ENCODE data around the gene DACT3.

GRCh38 chr19:46691104-46691503, 30.1 kb upstream of the DACT3 start:
- TF ChIP-seq CTCF (conservative IDR thresholded peaks at IDR 0.05; ENCODE audit: low read depth in 2 of 2) (no peak), ZNF331 (CRISPR knock-in tag; IDR thresholded peaks at IDR 0.05; ENCODE audit: low read depth) (no peak), EZH2 (IDR thresholded peaks at IDR 0.05; ENCODE audit: low read depth, unreplicated experiment) (no peak), CREB1 (CRISPR knock-in tag; IDR thresholded peaks at IDR 0.05; ENCODE audit: low read depth) (no peak), POLR2AphosphoS5 (IDR thresholded peaks at IDR 0.05; ENCODE audit: low read depth) (no peak), REST (IDR thresholded peaks at IDR 0.05; ENCODE audit: unreplicated experiment) (no peak), STAT1 (IDR thresholded peaks at IDR 0.05; ENCODE audit: unreplicated experiment) (no peak), ETS1 (IDR thresholded peaks at IDR 0.05) (no peak), JUNB (IDR thresholded peaks at IDR 0.05; ENCODE audit: unreplicated experiment) (no peak), EZH2phosphoT487 (IDR thresholded peaks at IDR 0.05; ENCODE audit: unreplicated experiment) (no peak)

All from GM23338 (cell line).